ENCODE data around the gene XRCC4. TPM values are rescaled to one million over a fixed set of nuclear protein-coding genes. Genes with fewer than 3 reads are reported as not detected.
"Not testable (repeated sequence)": the region's sequence is repeated elsewhere in the genome, so short reads cannot be mapped to it uniquely, and the experiment has no call there.

XRCC4 gene
- total RNA-seq, 1 experiment from 2014 or later = 15.6 TPM

- no peak for DNase-seq (ENCODE audit: low read depth)
- in situ Hi-C loops (cut with HindIII; ENCODE audit: low pct_unique_long_range_greater_than_20kb, low sequenced_read_pairs) = no loop called here
Measured at GRCh38 chr5:83151821-83152220, 74.5 kb downstream of the XRCC4 start.

- DNase-seq (ENCODE audit: low read depth); in situ Hi-C loops (cut with HindIII; ENCODE audit: low pct_unique_long_range_greater_than_20kb, low sequenced_read_pairs): not testable (repeated sequence)
Measured at GRCh38 chr5:83152996-83153395, 75.6 kb downstream of the XRCC4 start.

- no peak for DNase-seq (ENCODE audit: low read depth)
- in situ Hi-C loops (cut with HindIII; ENCODE audit: low pct_unique_long_range_greater_than_20kb, low sequenced_read_pairs) = no loop called here
Measured at GRCh38 chr5:83156001-83156400, 78.7 kb downstream of the XRCC4 start.

GRCh38 chr5:83157163-83157562, 79.8 kb downstream of the XRCC4 start:
- no peak for DNase-seq (ENCODE audit: low read depth)
- in situ Hi-C loops (cut with HindIII; ENCODE audit: low pct_unique_long_range_greater_than_20kb, low sequenced_read_pairs) = no loop called here

- DNase-seq (ENCODE audit: low read depth) = no peak
- in situ Hi-C loops (cut with HindIII; ENCODE audit: low pct_unique_long_range_greater_than_20kb, low sequenced_read_pairs) = no loop called here
Measured at GRCh38 chr5:83162601-83163000, 85.3 kb downstream of the XRCC4 start.

GRCh38 chr5:83167538-83167937, 90.2 kb downstream of the XRCC4 start:
- in situ Hi-C loops (cut with HindIII; ENCODE audit: low pct_unique_long_range_greater_than_20kb, low sequenced_read_pairs) = no loop called here
- no peak for DNase-seq (ENCODE audit: low read depth)

GRCh38 chr5:83169571-83170337, 92.4 kb downstream of the XRCC4 start:
- no peak for DNase-seq (ENCODE audit: low read depth)

GRCh38 chr5:83172011-83172410, 94.7 kb downstream of the XRCC4 start:
- in situ Hi-C loops (cut with HindIII; ENCODE audit: low pct_unique_long_range_greater_than_20kb, low sequenced_read_pairs) = no loop called here

More at GRCh38 chr5:83169571-83170337, 92.4 kb downstream of the XRCC4 start:
- in situ Hi-C loops (cut with HindIII; ENCODE audit: low pct_unique_long_range_greater_than_20kb, low sequenced_read_pairs) = no loop called here

GRCh38 chr5:83172655-83173054, 95.3 kb downstream of the XRCC4 start:
- DNase-seq (ENCODE audit: low read depth) = no peak
- in situ Hi-C loops (cut with HindIII; ENCODE audit: low pct_unique_long_range_greater_than_20kb, low sequenced_read_pairs) = no loop called here

More at GRCh38 chr5:83172011-83172410, 94.7 kb downstream of the XRCC4 start:
- no peak for DNase-seq (ENCODE audit: low read depth)

GRCh38 chr5:83173826-83174225, 96.5 kb downstream of the XRCC4 start:
- in situ Hi-C loops (cut with HindIII; ENCODE audit: low pct_unique_long_range_greater_than_20kb, low sequenced_read_pairs) = no loop called here
- no peak for DNase-seq (ENCODE audit: low read depth)

- in situ Hi-C loops (cut with HindIII; ENCODE audit: low pct_unique_long_range_greater_than_20kb, low sequenced_read_pairs) = no loop called here
- no peak for DNase-seq (ENCODE audit: low read depth)
Measured at GRCh38 chr5:83177803-83178202, 100.5 kb downstream of the XRCC4 start.

GRCh38 chr5:83179966-83180365, 102.6 kb downstream of the XRCC4 start:
- no peak for DNase-seq (ENCODE audit: low read depth)
- in situ Hi-C loops (cut with HindIII; ENCODE audit: low pct_unique_long_range_greater_than_20kb, low sequenced_read_pairs) = no loop called here

GRCh38 chr5:83184534-83184933, 107.2 kb downstream of the XRCC4 start:
- in situ Hi-C loops (cut with HindIII; ENCODE audit: low pct_unique_long_range_greater_than_20kb, low sequenced_read_pairs) = no loop called here
- DNase-seq (ENCODE audit: low read depth) = no peak

GRCh38 chr5:83192947-83193346, 115.6 kb downstream of the XRCC4 start:
- in situ Hi-C loops (cut with HindIII; ENCODE audit: low pct_unique_long_range_greater_than_20kb, low sequenced_read_pairs) = no loop called here

GRCh38 chr5:83197326-83197967, 120.1 kb downstream of the XRCC4 start:
- in situ Hi-C loops (cut with HindIII; ENCODE audit: low pct_unique_long_range_greater_than_20kb, low sequenced_read_pairs) = no loop called here
- DNase-seq (ENCODE audit: low read depth) = no peak

More at GRCh38 chr5:83192947-83193346, 115.6 kb downstream of the XRCC4 start:
- DNase-seq (ENCODE audit: low read depth) = no peak

GRCh38 chr5:83199126-83199525, 121.8 kb downstream of the XRCC4 start:
- in situ Hi-C loops (cut with HindIII; ENCODE audit: low pct_unique_long_range_greater_than_20kb, low sequenced_read_pairs) = no loop called here
- DNase-seq (ENCODE audit: low read depth) = no peak

- DNase-seq (ENCODE audit: low read depth) = no peak
- in situ Hi-C loops (cut with HindIII; ENCODE audit: low pct_unique_long_range_greater_than_20kb, low sequenced_read_pairs) = no loop called here
Measured at GRCh38 chr5:83204651-83205050, 127.3 kb downstream of the XRCC4 start.

- DNase-seq (ENCODE audit: low read depth) = no peak
- in situ Hi-C loops (cut with HindIII; ENCODE audit: low pct_unique_long_range_greater_than_20kb, low sequenced_read_pairs) = no loop called here
Measured at GRCh38 chr5:83209963-83210362, 132.6 kb downstream of the XRCC4 start.

- in situ Hi-C loops (cut with HindIII; ENCODE audit: low pct_unique_long_range_greater_than_20kb, low sequenced_read_pairs) = no loop called here
- no peak for DNase-seq (ENCODE audit: low read depth)
Measured at GRCh38 chr5:83219077-83219476, 141.7 kb downstream of the XRCC4 start.

- in situ Hi-C loops (cut with HindIII; ENCODE audit: low pct_unique_long_range_greater_than_20kb, low sequenced_read_pairs) = no loop called here
- no peak for DNase-seq (ENCODE audit: low read depth)
Measured at GRCh38 chr5:83219495-83219894, 142.1 kb downstream of the XRCC4 start.

Measured in Caki2 (cell line).